COLO829 (cell line): ENCODE measurements around the gene NCEH1.

Experiments
- DNase-seq: peaks from one replicate; pipeline ENCODE4 v3.0.0; 2012; ENCODE audit warnings: low spot score

The NCEH1 gene

DNA sequence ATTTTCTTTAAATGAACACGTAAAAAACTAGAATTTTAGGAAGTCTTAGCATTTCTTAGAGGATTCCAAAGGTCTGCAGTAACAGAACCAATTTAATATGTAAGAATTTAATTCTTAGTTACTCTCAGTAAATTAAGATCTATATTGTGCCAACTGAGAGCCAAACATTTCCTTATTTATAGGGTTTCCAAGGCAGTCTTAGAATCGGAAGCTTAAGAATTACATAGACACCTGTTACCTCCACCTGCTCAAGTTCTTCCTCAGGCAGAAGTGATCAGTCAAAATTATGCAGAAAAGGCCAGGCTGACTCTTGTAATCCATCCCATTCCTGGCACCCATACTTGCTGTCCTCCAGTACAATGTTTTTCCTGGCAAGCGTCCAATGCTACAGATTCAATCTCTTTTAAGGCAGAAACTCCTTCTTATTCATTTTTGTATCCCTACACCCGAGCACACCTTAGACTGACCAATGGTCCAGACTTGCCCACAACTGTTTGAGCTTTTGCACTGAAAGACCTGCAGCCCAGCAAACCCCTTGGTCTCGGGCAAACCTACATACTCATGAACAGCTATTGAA lies 64.3 kb downstream of the NCEH1 start:
- no peak for DNase-seq

DNA sequence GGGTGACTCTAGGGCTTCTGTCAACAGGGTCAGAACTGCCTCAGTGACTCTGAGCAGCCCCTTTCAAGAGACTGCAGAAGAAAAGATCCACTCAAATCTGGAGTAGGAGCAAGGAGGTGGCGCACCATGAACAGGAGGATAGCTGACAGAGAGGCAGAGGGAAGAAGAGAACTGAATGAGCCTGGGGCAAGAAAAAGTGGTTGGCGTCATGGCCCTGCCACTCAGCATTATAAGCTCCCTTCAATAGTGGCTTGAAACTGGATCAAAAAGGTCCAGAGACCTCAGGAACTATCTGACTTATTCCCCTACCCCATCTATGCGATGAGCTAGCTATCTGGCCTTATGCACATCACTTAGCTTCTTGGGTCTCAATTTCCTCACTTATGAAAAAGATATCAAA lies 66.6 kb downstream of the NCEH1 start:
- no peak for DNase-seq

DNA sequence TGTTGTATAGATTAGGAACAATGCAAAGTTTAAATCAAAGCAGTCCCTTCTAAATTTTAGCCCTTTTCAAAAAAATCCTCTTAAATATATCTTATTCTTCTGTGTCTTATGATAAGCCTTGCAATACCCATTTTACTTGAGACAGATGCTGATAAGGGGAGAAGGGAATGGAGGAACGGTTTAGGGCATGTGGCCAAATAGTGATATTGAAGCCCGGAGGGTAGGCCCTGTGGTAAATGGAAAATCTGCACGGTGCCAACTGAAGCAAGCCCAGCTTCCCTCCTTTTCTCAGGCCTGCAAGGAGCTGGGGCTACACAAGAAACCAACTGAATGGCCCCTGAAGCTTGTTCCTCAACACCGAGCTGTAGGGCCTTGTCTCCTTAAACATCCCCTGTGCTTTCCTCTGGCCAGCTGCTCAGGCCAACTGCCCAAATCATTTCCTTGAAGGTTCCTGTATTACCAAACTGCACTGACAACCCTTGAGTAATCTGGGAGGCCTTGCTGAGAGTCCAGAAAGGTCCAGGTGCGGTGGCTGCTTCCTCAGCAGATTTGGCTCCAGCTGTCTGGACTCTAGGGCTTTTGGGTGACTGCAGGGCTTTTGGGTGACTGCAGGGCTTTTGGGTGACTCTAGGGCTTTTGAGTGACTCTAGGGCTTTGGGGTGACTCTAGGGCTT lies 67.2 kb downstream of the NCEH1 start:
- no peak for DNase-seq

DNA sequence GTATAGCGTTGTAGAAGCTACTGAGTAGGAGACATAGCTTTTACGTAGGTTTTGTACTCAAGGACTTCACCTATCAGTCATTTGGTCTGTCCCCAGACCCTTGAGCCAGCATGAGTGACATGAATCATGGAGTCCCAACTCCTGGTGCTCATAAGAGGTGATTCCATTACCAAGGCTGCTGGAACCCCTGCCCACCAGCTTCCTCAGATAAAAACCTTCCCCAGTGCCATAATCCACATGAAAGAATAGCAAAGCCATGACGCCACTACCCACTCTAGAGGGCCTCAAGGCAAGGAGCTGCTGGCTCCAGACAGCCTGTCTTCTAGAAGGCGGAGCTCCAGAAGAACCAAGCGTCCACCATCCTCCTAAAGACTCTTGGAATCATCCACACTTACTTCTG lies 69.6 kb downstream of the NCEH1 start:
- no peak for DNase-seq

DNA sequence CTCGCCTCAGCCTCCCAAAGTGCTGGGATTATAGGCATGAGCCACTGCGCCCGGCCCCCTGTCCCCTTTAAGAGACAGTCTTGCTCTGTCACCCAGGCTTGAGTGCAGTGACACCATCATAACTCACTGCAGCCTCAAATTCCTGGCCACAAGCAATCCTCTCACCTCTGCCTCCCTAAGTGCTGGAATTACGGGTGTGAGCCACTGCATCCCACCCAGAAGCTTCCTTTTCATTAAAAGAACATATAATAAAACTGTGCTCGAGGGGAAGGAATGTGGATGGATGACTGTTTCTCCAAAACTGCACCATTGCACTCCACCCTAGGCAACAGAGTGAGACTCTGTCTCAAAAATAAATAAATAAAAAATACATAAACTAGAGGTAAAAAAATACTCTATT lies 70.1 kb downstream of the NCEH1 start:
- DNase-seq: no peak

DNA sequence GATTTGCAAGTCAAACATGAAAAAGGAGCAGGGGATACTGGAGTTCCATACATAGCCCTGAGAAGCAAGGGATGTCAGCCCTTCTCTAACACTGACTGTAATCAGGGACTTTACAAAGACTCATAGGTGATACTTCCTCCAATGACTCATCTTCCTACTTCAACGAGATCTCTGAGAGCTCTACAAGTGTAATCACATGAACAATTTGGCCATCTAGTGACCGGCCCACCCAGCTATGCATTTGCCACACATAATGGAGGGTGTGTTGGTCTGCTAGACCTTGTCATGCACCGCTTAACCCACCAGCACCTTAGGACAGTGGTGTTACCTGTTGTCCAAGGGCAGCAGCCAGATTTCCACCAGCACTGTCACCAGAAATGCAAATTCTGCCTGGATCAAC lies 75.3 kb downstream of the NCEH1 start:
- peak; percentile 61 for DNase-seq

DNA sequence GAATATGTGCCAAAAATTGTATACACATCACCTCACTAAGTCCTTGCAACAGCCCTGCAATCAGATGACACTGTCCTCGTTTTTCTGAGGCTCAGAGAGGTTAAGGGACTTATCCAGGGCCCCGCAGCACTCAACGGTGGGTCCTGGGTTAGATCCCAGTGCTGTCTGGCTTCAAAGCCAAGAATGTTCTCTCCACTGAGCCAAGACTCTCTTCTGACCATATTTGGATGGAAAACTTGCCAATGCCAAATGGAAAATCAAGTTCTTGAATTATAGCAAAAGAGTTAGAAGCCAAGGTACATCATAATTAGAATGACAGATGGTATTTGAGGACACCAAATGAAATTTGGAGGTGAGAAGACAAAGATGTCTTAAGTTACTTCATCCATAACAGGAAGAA lies 75.9 kb downstream of the NCEH1 start:
- no peak for DNase-seq

DNA sequence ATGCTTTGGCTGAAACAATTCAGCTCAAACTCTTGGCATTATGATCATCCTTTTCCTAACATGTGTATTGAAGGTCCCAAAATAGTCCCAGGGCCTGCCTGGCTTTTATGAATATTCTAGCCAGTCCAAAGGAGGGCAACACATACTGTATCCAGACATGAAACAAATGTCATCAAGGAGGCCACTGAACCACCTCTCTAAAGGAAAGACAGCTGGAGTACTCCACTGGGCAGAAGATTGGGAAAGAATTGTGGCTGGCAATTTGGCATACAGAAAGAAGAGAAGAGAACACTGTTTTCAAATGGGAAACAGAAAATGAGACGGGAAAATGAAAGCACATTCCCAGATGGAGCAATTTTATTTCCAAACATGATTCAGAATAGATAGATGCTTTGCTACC lies 80.6 kb downstream of the NCEH1 start:
- no peak for DNase-seq

DNA sequence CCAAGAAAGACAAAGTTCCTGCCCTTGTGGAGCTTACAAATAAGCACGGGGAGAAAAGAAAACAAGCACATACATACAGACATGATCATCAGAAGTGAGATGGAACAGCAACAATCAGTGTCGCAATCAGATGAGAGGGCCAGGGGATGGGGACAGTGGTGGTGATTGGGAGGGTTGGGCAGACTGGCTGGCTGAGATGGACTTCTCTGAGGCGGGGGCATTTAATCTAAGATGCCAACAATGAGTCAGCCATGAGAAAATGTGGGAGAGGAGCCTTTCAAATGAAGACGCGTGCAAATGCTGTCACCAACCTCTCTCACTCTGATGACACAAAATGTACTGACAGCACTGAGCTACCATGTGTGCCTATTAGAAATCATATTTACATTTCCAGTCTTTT lies 81.4 kb downstream of the NCEH1 start:
- no peak for DNase-seq

DNA sequence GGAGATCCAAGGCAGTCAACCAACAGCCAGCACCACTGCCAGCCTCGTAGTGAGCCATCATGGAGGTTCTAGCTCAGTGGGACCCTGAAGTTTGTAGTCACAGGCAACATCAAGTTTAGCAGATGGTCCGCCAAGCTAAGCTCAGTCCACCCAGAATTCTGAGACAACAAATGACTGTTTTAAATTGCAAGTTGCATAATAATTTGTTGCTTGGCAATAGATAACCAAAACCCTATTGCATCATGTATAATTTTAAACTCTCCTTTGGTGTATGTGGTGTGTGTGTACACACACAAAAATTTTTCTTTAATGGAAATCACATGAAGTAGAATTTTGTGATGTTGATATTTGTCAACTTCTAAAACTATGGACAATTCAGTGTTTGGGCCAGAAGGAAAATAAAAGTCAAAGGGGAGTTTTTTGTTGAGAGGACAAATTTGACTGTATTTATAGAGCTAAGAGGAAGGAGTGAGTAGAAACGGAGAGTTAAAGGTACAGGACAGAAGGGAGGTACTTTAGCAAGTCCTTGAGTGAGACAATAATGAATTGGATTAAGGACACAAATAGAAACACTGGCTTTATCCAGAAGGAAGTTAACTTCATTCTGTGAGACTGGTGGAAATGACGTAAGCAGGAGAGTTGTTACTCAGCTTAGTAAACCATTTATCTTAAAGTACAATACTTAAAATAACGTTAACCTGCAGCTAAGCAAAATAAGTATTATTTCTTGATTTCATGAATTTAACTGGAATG lies 83.6 kb downstream of the NCEH1 start:
- DNase-seq: no peak

DNA sequence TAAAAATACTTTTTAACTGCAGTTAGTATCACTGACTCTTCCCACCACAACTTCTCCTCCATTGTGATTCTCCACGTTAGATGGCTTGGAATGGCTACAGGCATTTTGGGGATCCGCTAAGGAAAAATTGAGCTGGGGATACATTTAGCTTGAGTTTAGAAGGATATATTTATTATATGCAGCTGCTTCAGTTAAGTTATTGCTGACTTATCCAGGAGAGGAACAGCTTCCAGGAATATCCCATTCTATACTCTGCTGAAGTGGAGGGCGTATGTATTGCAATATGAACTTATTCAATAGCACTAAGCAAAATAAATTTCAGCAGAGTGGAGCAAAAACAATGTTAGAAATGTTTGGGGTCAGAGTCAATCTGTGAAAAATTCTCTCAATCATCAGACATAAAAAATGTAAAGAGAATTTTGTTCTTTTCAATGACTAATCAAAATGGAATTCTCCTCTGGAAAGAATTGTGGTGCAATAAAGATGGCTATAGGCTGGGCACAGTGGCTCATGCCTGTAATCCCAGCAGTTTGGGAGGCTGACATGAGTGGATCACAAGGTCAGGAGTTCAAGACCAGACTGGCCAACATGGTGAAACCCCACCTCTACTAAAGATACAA lies 84.7 kb downstream of the NCEH1 start:
- DNase-seq: no peak

DNA sequence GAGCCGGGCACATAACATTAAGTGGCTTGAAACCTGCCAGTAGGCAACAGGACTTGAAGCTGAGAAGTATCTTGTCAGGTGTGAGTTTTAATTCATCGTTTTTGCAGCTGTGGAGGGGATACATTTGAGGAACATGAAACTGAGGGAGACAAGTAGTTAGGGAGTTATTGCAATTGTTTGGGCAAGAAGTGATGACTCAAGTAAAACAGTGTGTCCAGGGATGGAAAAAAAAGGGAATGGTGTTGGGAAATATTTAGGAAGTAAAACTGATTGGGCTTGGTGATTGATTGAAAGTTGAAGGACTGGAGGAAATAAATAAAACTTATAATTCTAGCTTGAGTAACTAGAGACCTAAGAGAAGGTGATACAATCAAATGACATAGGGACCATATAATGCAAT lies 85.5 kb downstream of the NCEH1 start:
- no peak for DNase-seq

DNA sequence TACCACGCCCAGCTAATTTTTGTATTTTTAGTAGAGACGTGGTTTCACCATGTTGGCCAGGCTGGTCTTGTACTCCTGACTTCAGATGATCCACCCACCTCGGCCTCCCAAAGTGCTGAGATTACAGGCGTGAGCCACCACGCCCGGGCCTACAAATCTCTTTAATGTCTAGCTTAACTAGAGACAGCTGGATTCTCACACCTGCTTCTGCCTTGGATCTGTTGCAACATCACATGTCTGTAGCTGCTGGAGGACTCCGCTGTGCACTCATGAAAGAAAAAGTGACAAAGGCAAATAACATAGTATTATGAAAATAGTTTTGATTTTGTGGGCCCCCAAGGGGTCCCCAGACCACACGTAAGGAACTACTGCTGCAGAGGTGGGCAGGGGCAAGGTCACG lies 85.9 kb downstream of the NCEH1 start:
- DNase-seq: no peak

DNA sequence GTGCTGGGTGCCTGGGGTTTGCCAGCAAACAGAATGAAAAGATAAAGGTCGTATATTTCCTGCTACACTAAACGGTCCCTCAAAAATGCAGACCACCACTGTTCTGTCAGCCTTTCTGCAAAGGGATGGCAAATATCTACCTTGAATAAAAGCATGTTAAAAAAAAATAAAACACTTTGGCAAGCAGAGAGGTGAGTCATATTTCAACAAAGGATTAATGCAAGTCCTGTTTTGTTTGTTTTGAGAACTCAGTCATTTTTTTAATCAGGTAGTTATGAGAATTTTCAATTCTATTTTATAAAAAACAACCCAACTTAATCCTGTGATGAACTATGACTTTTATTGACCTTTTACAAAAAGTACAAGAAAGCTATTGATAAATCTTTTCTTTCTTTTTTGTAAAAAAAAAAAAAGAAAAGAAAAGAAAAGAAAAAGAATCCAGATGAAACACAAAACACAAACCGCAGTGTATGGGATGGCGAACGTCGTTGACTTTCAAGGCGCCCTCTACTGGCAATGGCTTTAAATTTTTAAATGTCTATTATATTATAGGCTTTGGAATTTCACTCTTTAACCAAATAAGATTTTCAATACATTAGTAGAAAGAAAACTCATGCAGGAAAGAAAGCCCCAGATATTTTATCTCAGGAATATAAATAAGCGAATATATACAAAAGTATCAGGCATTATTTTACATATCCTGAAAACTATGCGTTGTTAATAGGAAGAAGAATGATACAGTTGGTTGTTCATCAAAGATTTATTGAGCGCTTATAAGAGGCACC lies 87.8 kb downstream of the NCEH1 start:
- peak; percentile 34 for DNase-seq

DNA sequence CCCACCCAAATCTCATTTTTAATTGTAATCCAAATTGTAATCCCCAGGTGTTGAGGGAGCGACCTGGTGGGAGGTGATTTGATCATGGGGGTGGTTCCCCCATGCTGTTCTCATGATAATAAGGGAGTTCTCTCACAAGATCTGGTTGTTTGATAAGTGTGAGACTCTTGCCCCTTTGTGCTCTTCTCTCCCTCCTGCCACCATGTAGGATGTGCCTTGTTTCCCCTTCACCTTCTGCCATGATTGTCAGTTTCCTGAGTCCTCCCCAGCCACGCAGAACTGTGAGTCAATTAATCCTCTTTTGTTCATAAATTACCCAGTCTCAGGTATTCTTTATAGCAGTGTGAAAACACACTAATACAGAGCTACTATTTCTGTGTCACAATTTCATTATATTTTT lies 88.7 kb downstream of the NCEH1 start:
- no peak for DNase-seq

DNA sequence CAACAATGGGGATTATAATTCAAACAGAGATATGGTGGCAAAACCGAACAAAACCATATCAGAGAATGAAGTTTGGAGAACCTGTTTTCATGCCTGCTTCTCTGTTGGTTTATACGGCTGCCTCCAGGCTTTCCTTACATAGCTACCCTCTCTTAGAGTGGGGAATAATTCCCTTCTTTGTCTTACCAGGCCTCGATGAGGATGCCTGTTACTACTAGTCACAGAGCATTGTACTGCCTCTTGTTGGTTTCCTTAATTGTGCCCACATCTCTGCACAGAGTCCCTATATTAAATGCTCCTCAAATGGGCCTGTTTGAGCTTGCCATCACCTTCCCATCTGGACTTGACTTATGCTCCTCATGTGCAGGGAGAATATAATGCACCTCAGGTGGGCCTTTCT lies 92.9 kb downstream of the NCEH1 start:
- no peak for DNase-seq

DNA sequence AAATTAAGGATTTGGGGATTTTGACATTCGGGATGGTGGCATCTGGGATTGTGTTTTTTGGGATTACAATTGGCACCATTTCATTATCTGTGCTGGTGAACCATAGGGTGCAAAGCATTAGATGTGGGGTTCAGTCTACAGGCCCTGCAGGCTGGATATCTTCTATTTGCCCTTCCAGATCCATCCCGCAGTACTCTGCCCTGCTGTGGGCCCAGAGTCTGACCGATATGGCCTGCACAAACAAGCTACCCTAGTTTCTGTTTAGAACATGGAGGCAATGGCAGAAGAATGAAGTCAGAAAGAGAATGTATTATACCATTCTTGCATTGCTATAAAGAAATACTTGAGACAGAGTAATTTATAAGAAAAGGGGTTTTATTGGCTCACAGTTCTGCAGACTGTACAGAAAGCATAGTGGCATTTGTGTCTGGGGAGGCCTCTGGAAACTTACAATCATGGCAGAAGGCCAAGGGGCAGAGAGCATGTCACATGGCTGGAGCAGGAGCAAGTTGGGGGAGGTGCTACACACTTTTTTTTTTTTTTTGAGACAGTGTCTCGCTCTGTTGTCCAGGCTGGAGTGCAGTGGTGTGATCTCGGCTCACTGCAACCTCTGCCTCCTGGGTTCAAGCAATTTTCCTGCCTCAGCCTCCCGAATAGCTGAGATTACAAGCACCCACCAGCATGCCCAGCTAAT lies 93.7 kb downstream of the NCEH1 start:
- no peak for DNase-seq

DNA sequence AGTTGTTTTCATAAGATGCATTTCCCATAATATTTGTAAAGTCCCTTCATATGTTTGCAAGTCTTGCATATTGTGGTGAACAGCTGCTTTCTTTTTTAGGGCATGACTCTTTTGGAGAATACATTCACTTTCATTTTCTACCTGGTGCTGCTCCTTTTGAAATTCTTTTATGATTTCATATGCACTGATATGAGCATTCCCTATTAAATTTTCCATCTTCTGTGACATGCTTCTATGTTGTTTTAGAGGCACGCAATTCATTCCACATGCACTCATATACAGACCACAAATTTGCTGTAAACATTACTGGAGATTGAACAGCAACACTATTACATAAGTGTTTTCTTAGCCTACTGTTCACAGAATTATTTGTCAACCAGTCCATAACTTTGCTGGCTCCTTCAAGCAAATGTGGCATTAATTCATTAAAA lies 94.8 kb downstream of the NCEH1 start:
- no peak for DNase-seq

DNA sequence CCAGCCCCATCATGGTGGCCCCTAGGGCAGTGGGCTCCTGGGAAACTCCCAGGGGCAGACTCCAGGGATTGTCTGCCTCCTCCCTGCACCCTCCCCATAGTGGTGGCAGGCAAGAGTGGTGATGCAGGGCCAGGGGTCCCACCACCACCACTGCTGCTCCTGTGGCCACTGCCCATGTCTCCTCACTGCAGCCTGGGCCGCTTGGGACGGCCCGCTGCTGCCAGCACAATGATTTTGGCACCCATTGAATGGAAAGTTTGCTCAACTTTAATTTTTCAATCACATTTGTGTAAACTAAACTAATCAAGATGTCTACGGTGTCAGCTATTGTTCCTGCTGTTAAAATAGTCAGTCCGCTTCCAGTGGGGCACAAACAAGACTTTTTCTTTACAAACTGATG lies 95.6 kb downstream of the NCEH1 start:
- no peak for DNase-seq

DNA sequence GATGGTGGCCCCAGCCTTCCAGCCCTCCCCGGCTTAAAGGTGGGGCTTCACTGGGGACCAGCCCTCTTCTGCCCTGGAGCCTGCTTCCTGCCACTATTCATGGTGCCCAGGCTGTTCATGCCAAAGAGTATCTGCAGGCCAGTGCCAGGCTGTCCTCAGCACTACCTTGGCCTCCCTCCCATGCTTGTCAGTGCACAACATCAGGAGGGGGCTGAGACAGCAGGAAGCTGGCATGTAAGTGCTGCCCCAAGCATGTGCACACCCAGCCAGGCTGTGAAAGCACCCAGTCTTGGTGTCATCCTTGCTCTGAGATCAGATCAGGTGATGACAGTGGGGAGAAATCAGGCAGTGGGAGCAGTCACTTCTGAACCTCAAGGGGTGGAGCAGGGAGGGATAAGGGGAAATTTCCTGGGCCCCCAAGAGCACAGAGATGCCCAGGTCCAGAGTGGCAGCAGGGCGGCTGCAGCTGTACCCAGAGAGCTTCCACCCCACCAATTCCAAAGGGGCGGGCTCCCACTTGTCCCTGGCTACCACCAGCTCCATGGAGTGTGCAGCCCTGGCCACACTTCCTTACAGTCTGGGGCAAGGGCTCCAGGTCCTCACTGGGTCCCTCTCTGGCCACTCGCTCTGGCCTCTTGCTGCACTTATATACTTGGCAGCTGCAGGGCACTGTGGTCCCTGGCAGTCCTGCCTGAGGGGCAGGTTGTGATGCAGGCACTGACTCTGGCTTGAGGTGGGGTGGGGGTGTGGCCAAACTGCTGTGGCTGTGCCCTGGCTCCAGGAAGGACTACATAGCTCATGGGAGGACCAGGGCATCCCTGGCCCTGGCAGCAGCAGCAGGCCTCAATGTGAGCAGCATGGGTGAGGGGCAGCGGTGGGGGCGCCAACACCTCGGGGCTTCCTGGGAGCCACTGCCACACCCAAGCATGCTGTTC lies 96.3 kb downstream of the NCEH1 start:
- DNase-seq: no peak

DNA sequence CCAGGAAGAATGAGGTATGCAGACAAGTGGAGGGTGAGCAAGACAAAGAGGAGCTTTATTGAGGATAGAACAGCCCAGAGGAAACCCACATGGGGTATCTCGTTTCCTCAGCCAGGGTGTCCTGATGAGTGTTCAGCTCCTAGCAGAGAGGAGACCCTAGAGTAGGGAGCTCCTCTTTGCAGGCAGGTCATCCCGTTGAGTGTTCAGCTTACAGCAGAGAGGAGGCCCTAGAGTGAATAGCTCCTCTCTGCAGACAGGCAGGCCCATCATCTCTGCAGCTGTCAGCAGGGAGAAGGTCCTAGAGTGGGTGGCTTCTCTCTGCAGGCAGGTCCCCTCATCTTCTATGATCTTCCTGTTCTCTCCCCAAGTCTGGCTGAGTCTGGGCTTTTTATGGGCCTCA lies 97.0 kb downstream of the NCEH1 start:
- DNase-seq: no peak
